HG03139 (cell line): ENCODE results near the gene AIRE.
"Not testable (repeated sequence)": the region's sequence is repeated elsewhere in the genome, so short reads cannot be mapped to it uniquely, and the experiment has no call there.

Source experiments
- ATAC-seq: cut with Tn5 transposase; IDR thresholded peaks from one replicate; pipeline ENCODE4 v1.9.1; 2021; ENCODE audit not compliant: unreplicated experiment

Gene AIRE

DNA sequence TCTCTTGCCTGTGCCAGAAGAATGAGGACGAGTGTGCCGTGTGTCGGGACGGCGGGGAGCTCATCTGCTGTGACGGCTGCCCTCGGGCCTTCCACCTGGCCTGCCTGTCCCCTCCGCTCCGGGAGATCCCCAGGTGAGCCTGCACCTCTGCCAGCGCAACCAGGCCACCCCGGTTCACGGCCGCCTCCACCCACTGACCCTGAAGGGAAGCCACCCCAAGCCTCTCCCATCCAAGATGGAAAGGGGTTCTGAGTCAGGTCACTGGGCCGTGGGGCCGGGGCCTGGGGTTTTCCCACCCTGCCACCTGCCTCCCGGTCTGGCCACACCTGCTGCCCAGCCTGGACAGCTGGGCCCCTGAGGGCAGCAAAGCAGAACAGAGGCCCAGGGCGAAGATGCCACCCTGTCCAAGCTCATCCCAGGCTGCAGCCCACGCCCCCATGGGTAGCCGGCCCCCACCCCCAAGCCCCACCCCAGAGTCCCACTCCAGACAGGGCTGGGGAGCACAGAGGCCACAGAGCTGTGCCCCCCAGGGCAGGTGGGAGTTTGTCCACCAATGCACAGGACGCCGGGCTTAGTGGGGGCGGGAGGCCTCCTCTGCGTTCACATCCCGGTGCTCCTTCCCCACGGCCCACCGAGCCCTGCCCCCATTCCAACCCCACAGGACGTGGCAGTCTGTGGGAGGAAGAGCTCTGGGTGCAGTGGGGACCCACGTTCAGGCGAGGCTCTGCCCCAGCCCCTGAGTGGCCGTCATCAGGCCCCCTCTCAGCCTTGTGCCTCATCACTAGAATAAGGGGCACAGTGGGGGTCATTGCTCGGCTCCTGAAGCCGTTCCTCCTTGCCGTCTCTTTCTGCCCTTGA, 5.6 kb downstream of the AIRE start:
- no peak for ATAC-seq

- ATAC-seq = no peak
Measured at GRCh38 chr21:44291936-44292811, 6.5 kb downstream of the AIRE start.

- ATAC-seq = no peak
Measured at GRCh38 chr21:44292812-44293195, 7.1 kb downstream of the AIRE start.

- ATAC-seq = no peak
Measured at GRCh38 chr21:44293551-44294231, 8.0 kb downstream of the AIRE start.

- ATAC-seq = no peak
Measured at GRCh38 chr21:44294391-44295162, 8.9 kb downstream of the AIRE start.

DNA sequence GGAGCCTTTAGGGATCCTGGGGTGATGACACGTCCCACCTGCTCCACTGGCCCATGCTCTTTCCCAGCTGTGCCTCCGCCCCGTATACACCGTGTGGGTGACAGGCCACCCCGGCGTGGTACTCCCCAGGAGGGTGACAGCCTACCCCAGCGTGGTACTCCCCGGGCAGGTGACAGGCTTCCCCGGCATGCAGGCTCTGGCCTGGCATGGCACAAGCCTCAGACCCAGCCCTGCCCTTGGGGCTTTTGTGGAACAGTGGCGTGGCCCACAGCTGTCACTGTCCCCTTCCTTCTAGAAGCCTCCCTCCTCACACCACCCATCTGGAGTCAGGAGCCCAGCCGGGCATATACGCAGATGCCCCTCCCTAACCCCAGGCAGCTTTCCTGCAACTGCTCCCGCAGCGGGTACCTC, 9.5 kb downstream of the AIRE start:
- ATAC-seq = no peak

DNA sequence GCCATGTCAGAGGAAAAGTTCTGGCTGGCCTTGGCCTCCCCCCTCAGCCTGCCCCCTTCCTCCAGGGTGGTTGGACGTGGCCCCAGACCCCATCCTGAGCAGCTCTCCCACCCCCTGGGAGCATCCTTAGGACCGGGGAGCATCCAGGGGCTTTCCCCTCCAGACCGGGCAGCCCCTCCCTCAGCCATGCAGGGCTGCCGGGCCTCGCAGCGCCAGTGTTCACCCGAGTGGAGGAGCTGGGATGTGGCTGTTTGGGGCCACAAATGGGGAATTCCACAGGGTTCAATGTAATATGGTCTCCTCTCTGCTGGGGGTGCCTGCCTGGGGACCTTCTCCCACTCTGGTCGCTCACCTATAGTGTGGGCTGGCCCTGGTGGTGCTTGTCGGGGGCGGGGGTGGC, 10.0 kb downstream of the AIRE start:
- no peak for ATAC-seq

- ATAC-seq = no peak
Measured at GRCh38 chr21:44296103-44296519, 10.4 kb downstream of the AIRE start.

DNA sequence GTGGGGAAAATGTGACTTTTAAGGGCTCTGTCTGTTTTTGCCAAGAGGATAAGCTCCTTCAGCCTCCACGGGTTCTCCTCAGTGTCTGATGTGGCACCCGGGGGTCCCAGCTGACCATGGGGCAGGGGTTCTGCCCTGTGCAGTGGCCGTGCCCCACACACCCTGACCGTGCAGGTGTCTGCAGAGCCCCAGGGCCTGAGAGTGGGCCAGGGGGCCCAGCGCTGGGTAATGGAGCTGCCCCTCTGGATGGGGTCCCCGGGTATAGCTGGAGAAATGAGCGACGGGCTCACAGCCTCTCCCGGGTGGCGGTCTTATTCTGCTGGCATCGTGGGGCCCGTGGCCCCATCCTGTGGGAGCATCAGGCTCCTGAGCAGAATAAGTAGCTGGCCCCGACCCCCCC, 11.2 kb downstream of the AIRE start:
- ATAC-seq = no peak

GRCh38 chr21:44297525-44298290, 12.0 kb downstream of the AIRE start:
- ATAC-seq = no peak

DNA sequence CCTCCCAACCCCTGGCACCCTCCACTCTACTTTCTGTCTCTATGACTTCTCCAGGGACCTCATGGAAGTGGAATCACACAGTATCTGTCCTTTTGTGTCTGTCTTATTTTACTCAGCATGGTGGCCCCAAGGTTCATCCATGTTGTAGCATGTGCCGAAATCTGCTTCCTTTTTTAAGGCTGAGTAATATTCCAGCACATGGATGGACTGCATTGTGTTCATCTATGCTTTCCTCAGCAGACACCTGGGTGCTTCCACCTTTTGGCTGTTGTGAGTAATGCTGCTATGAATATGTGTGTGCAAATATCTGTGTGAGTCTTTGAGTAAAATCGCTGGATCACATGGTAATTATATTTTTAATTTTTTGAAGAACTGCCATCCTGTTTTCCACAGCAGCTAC, 12.6 kb downstream of the AIRE start:
- ATAC-seq = no peak

DNA sequence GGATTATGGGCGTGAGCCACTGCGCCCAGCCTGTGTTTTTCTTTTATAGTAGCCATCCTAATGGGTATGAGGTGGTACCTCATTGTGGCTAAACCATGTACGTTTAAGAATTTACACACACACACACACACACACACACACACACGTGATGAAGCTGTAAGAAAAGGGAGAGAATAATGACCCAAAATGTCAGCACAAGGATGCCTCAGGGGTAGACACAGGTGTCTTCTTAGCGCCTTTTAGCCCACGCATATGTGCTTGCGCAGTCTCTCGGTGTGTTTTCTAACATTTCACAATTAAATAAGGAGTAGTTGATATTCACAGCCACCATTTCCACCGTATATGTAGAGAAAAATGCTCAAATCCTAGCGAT, 13.4 kb downstream of the AIRE start:
- ATAC-seq = no peak

DNA sequence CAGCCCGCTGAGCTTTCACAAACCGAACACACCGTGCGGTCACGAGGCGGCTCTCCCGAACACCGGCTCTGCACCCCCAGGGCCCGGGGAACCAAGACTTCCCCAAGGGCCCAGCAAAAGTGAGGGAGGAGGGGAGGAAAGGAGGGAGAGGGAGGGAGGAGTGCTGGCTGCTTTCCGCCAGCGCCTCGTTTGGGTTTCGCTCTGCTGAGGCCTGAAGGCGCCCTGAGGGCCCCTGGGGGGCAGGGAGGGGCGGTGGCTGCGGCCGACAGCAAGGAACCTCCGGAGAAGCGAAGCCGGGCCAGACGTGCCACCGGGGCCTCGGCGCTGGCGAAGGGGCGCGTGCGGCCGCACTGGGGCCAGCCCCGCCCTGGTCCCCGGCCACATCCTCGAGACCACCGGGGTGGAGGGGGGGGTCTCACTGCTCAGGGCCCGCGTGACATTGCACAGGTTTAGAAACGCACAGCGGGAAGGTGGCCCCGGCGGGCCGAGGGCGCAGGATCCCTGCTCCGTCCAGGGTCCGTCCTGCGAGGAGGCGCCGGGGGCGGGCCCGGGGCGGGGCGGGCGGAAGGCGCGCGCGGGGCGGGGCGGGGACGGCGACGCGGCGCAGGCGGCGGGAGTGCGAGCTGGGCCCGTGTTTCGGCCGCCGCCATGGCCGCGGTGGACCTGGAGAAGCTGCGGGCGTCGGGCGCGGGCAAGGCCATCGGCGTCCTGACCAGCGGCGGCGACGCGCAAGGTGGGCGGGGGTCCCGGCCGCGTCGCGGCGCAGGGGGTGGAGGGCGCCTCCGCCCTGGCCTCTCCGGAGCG, 14.0 kb downstream of the AIRE start, which contains the start of gene PFKL:
Gene PFKL, plus strand, starts transcription at position 596 of the 804 bp plus-strand sequence. Its CDS starts 53 bp downstream, at position 649.
- peak; percentile 38 for ATAC-seq

- peak; percentile 17 for ATAC-seq
Measured at GRCh38 chr21:44300262-44300959, 14.7 kb downstream of the AIRE start.

DNA sequence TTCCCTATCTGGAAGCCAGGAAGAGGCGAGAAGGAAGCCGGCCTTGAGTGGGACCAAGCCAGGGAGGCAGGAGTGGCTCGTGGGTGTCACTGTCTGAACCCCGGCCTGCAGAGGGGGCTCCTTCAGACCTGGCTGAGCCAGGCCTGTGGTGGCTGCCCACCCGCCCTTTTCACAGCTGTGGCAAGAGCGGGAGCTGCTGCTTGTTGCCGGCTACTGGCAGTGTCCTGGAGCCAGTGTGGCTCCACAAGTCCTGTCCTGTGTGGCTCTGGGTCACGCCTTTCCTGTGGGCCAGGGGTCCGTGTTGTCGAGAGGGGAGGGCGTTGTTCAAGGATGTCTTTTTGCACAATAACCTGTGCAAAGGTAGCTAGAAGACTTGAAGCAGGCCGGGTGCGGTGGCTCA, 15.5 kb downstream of the AIRE start:
- no peak for ATAC-seq

DNA sequence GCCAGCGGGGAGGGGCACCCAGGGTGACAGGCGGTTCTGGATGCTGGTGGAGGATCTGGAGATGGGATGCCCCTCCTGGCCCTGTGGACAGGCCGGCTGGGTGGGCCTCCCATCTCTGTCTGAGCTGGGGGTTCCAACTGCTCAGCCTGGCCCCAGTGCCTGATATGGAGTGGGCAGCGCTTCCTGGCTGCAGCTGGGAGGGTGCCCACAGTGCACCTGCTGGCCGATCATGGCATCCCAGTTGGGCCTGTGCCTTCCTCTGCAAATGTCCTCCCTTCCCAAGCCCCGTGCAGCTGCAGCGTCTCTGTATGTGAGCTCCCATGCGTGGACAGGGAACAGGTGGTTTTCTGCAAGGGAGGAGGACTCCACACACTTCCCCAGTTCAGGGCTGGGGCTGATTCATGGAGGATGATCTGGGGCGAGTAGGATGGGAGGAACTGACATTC, 16.3 kb downstream of the AIRE start:
- ATAC-seq = no peak

GRCh38 chr21:44302573-44303401, 17.1 kb downstream of the AIRE start:
- ATAC-seq = not testable (repeated sequence)
